CD4-positive, alpha-beta memory T cell (primary cell): Measurements from ENCODE around the gene PARD3B. TPM values are rescaled to one million over a fixed set of nuclear protein-coding genes. Genes with fewer than 3 reads are reported as not detected.

Experiments
- CTCF ChIA-PET: fragments of 350-600 bp; sonication (Branson Sonifier 250); formaldehyde crosslinking; loops from one replicate; lab custom pipeline; 2021; ENCODE audit warnings: inconsistent platforms; ENCODE audit not compliant: partially characterized antibody; lab: Charles Lee
- POLR2A ChIA-PET: fragments of 350-600 bp; sonication (Branson Sonifier 250); formaldehyde crosslinking; loops from one replicate; lab custom pipeline; 2021; ENCODE audit not compliant: partially characterized antibody; lab: Charles Lee
- DNase-seq, 5 donors: peaks; one replicate each; pipeline versions ENCODE4 v3.0.0 to v3.0.0-alpha.2; 2020 to 2022; ENCODE audit warnings: mixed read lengths in 1 of 5
- H3K27ac ChIP-seq: one replicate; pipeline ENCODE4 v1.7.0; 2013; ENCODE audit warnings: low read depth, low read length
- H3K27me3 ChIP-seq: 2 replicates; pipeline ENCODE4 v1.7.0; 2013; ENCODE audit warnings: mild to moderate bottlenecking, low read length, moderate library complexity; ENCODE audit not compliant: insufficient read depth
- H3K36me3 ChIP-seq: 2 replicates; pipeline ENCODE4 v1.7.0; 2013; ENCODE audit warnings: mild to moderate bottlenecking, low read length, moderate library complexity; ENCODE audit not compliant: insufficient read depth
- H3K4me1 ChIP-seq: 2 replicates; pipeline ENCODE4 v1.7.0; 2013; ENCODE audit warnings: mild to moderate bottlenecking, low read length, moderate library complexity; ENCODE audit not compliant: insufficient read depth
- H3K4me3 ChIP-seq, 2 donors: one replicate each; pipeline ENCODE4 v1.7.0; 2013; ENCODE audit warnings: low read length in 2 of 2, mild to moderate bottlenecking in 1 of 2
- H3K9me3 ChIP-seq, 2 donors: one replicate each; pipeline ENCODE4 v1.7.0; 2013; ENCODE audit warnings: low read length in 2 of 2, control low read depth in 1 of 2; ENCODE audit not compliant: control insufficient read depth in 1 of 2
- H3K27ac Mint-ChIP-seq, 7 donors: one replicate each; pipeline ENCODE4 v1.8.0; 2020 to 2021; ENCODE audit warnings: mixed read lengths in 7 of 7, mild to moderate bottlenecking in 6 of 7, inconsistent platforms in 3 of 7, moderate library complexity in 3 of 7
- H3K27me3 Mint-ChIP-seq, 2 donors: one replicate each; pipeline ENCODE4 v1.8.0; 2020 to 2021; ENCODE audit warnings: mixed read lengths in 2 of 2
- H3K36me3 Mint-ChIP-seq, 2 donors: one replicate each; pipeline ENCODE4 v1.8.0; 2020 to 2021; ENCODE audit warnings: mixed read lengths in 2 of 2, inconsistent platforms in 1 of 2, mild to moderate bottlenecking in 1 of 2
- H3K4me1 Mint-ChIP-seq, 4 donors: one replicate each; pipeline ENCODE4 v1.8.0; 2020 to 2021; ENCODE audit warnings: mixed read lengths in 4 of 4, mild to moderate bottlenecking in 1 of 4
- H3K4me3 Mint-ChIP-seq, 8 donors: one replicate each; pipeline ENCODE4 v1.8.0; 2020 to 2021; ENCODE audit warnings: mixed read lengths in 8 of 8, mild to moderate bottlenecking in 7 of 8, moderate library complexity in 6 of 8, inconsistent platforms in 3 of 8
- H3K9me3 Mint-ChIP-seq, 8 donors: one replicate each; pipeline ENCODE4 v1.8.0; 2020 to 2021; ENCODE audit warnings: mixed read lengths in 8 of 8, mild to moderate bottlenecking in 5 of 8, inconsistent platforms in 3 of 8, moderate library complexity in 1 of 8
- intact Hi-C: fragments of 100-400 bp; cut with micrococcal nuclease; formaldehyde crosslinking; loops from one replicate; pipeline ENCODE4 v1.15.1; 2023
- polyA plus RNA-seq, 2 donors: library from polyadenylated mRNA; unstranded; fragments of 300-500 nt; fragmentation: Illumina TruSeq; gene quantifications; one replicate each; pipeline ENCODE4 v1.2.3, GENCODE V29; 2021
- total RNA-seq, 2 experiments: library from RNA; stranded (reverse); gene quantifications; one replicate each; pipeline ENCODE4 v1.2.3, GENCODE V29; 2021

The PARD3B gene
- total and polyA plus RNA-seq, 4 experiments from 2014 or later: 0.44 to 1.3 (median 1.2) TPM; not detected in 1

- H3K27me3 Mint-ChIP-seq: no peaks in the 10 kb centered on the region
- Histone ChIP-seq H3K27me3 (no peaks in the 10 kb centered on the region), H3K27ac (no peak overlapping the region), H3K9me3 (no peaks in the 10 kb centered on the region), H3K36me3 (no peaks in the 10 kb centered on the region), H3K4me1 (no peaks in the 10 kb centered on the region), H3K4me3 (no peak overlapping the region)
- DNase-seq: no peak
- no peak overlapping the region for H3K27ac Mint-ChIP-seq
- POLR2A ChIA-PET: no interaction called here
- H3K4me1 Mint-ChIP-seq: peaks cover 0 to 3% (median 2%) of the 10 kb centered on the region in 4 donors
- peaks cover 0 to 2% (median 0%) of the 10 kb centered on the region in 8 donors for H3K9me3 Mint-ChIP-seq
- CTCF ChIA-PET: no interaction called here
- H3K4me3 Mint-ChIP-seq: no peak overlapping the region
- intact Hi-C loops: no loop called here
- H3K36me3 Mint-ChIP-seq: peaks cover 0 to 3% of the 10 kb centered on the region in 2 donors
Measured at GRCh38 chr2:205069928-205070327, 524.7 kb downstream of the PARD3B start.

GRCh38 chr2:205070889-205071288, 525.6 kb downstream of the PARD3B start:
- ChIA-PET CTCF (interaction anchor here (1.2 kb wide), 1 partner anchor 10 kb away, joined by 3 read pairs; no protein-coding TSS in a partner anchor), POLR2A (no interaction called here)

GRCh38 chr2:205073433-205074020, 528.3 kb downstream of the PARD3B start:
- Mint-ChIP-seq H3K36me3 (peaks cover 0 to 3% of the 10 kb centered on the region in 2 donors), H3K4me1 (peaks cover 19 to 28% (median 26%) of the 10 kb centered on the region in 4 donors), H3K27ac (no peak overlapping the region), H3K9me3 (peaks cover 0 to 2% (median 0%) of the 10 kb centered on the region in 8 donors), H3K27me3 (no peaks in the 10 kb centered on the region), H3K4me3 (no peak overlapping the region)
- ChIA-PET POLR2A (interaction anchor here (1.0 kb wide), 1 partner anchor 31 kb away, joined by 3 read pairs; no protein-coding TSS in a partner anchor), CTCF (no interaction called here)
- no peak for DNase-seq
- H3K36me3 ChIP-seq: no peaks in the 10 kb centered on the region
- H3K9me3 ChIP-seq: no peaks in the 10 kb centered on the region
- H3K27ac ChIP-seq: no peak overlapping the region
- peaks cover 27% of the 10 kb centered on the region for H3K4me1 ChIP-seq
- no peaks in the 10 kb centered on the region for H3K27me3 ChIP-seq
- intact Hi-C loops: no loop called here
- H3K4me3 ChIP-seq: no peak overlapping the region

More at GRCh38 chr2:205070889-205071288, 525.6 kb downstream of the PARD3B start:
- H3K4me1 Mint-ChIP-seq: peaks cover 2 to 5% (median 2%) of the 10 kb centered on the region in 4 donors
- no peak overlapping the region for H3K4me3 Mint-ChIP-seq
- DNase-seq: no peak
- H3K27me3 Mint-ChIP-seq: no peaks in the 10 kb centered on the region
- intact Hi-C loops: no loop called here
- H3K9me3 Mint-ChIP-seq: peaks cover 0 to 2% (median 0%) of the 10 kb centered on the region in 8 donors
- Histone ChIP-seq H3K9me3 (no peaks in the 10 kb centered on the region), H3K4me3 (no peak overlapping the region), H3K4me1 (peaks cover under 1% of the 10 kb centered on the region), H3K27me3 (no peaks in the 10 kb centered on the region), H3K27ac (no peak overlapping the region), H3K36me3 (no peaks in the 10 kb centered on the region)
- H3K27ac Mint-ChIP-seq: no peak overlapping the region
- peaks cover 0 to 3% of the 10 kb centered on the region in 2 donors for H3K36me3 Mint-ChIP-seq

- CTCF ChIA-PET: no interaction called here
- Mint-ChIP-seq H3K9me3 (peaks cover 0 to 2% (median 0%) of the 10 kb centered on the region in 8 donors), H3K4me3 (peak overlapping the region; percentile 13 to 71 (median 67)), H3K27ac (peak overlapping the region; percentile 65 to 93 (median 83)), H3K4me1 (peaks cover 31 to 41% (median 35%) of the 10 kb centered on the region in 4 donors), H3K27me3 (no peaks in the 10 kb centered on the region), H3K36me3 (peaks cover 0 to 3% of the 10 kb centered on the region in 2 donors)
- POLR2A ChIA-PET: interaction anchor here (1.0 to 1.2 kb wide), 2 partner anchors 10 to 127 kb away, joined by 3 read pairs; no protein-coding TSS in a partner anchor
- Histone ChIP-seq H3K4me1 (peaks cover 47% of the 10 kb centered on the region), H3K27ac (no peak overlapping the region), H3K27me3 (no peaks in the 10 kb centered on the region), H3K4me3 (peak overlapping the region in 1 of 2 donors; percentile 7), H3K9me3 (no peaks in the 10 kb centered on the region), H3K36me3 (no peaks in the 10 kb centered on the region)
- intact Hi-C loops: loop anchor here (5.0 kb wide), 1 partner anchor 109 kb away; no protein-coding TSS in a partner anchor
- no peak for DNase-seq
Measured at GRCh38 chr2:205076405-205076804, 531.1 kb downstream of the PARD3B start.

GRCh38 chr2:205077159-205077558, 531.9 kb downstream of the PARD3B start:
- no peaks in the 10 kb centered on the region for H3K36me3 ChIP-seq
- intact Hi-C loops: loop anchor here (5.0 kb wide), 1 partner anchor 110 kb away; no protein-coding TSS in a partner anchor
- Mint-ChIP-seq H3K27me3 (no peaks in the 10 kb centered on the region), H3K27ac (peak overlapping the region; percentile 65 to 92 (median 81)), H3K4me1 (peaks cover 31 to 41% (median 35%) of the 10 kb centered on the region in 4 donors), H3K4me3 (peak overlapping the region; percentile 51 to 73 (median 68)), H3K9me3 (peaks cover 0 to 2% (median 0%) of the 10 kb centered on the region in 8 donors), H3K36me3 (peaks cover 0 to 3% of the 10 kb centered on the region in 2 donors)
- POLR2A ChIA-PET: no interaction called here
- peaks cover 47% of the 10 kb centered on the region for H3K4me1 ChIP-seq
- CTCF ChIA-PET: interaction anchor here (1.0 kb wide), 1 partner anchor 9 kb away, joined by 3 read pairs; no protein-coding TSS in a partner anchor
- DNase-seq: peak in 4 of 5 donors; percentile 36 to 60 (median 51)
- H3K27me3 ChIP-seq: no peaks in the 10 kb centered on the region
- H3K9me3 ChIP-seq: no peaks in the 10 kb centered on the region
- peak overlapping the region in 1 of 2 donors; percentile 5 for H3K4me3 ChIP-seq
- peak overlapping the region; percentile 38 for H3K27ac ChIP-seq

GRCh38 chr2:205078762-205079161, 533.5 kb downstream of the PARD3B start:
- Mint-ChIP-seq H3K27ac (peak overlapping the region; percentile 24 to 92 (median 75)), H3K4me1 (peaks cover 31 to 41% (median 35%) of the 10 kb centered on the region in 4 donors), H3K27me3 (no peaks in the 10 kb centered on the region), H3K9me3 (peaks cover 0 to 2% (median 0%) of the 10 kb centered on the region in 8 donors), H3K36me3 (peaks cover 0 to 3% of the 10 kb centered on the region in 2 donors), H3K4me3 (peak overlapping the region in 3 of 8 donors; percentile 7 to 69 (median 20))
- no peaks in the 10 kb centered on the region for H3K36me3 ChIP-seq
- ChIA-PET CTCF (no interaction called here), POLR2A (interaction anchor here (1.4 kb wide), 1 partner anchor 112 kb away, joined by 3 read pairs; no protein-coding TSS in a partner anchor)
- H3K4me3 ChIP-seq: no peak overlapping the region
- peak overlapping the region; percentile 38 for H3K27ac ChIP-seq
- H3K27me3 ChIP-seq: no peaks in the 10 kb centered on the region
- intact Hi-C loops: loop anchor here (5.0 kb wide), 1 partner anchor 111 kb away; no protein-coding TSS in a partner anchor
- DNase-seq: no peak
- no peaks in the 10 kb centered on the region for H3K9me3 ChIP-seq
- H3K4me1 ChIP-seq: peaks cover 47% of the 10 kb centered on the region

- peaks cover 0 to 2% (median 0%) of the 10 kb centered on the region in 8 donors for H3K9me3 Mint-ChIP-seq
- H3K4me1 Mint-ChIP-seq: peaks cover 31 to 41% (median 35%) of the 10 kb centered on the region in 4 donors
- peak overlapping the region in 2 of 8 donors; percentile 20 to 26 for H3K4me3 Mint-ChIP-seq
- POLR2A ChIA-PET: no interaction called here
- H3K27me3 ChIP-seq: no peaks in the 10 kb centered on the region
- no peaks in the 10 kb centered on the region for H3K27me3 Mint-ChIP-seq
- H3K27ac ChIP-seq: no peak overlapping the region
- H3K27ac Mint-ChIP-seq: peak overlapping the region; percentile 36 to 92 (median 78)
- H3K36me3 Mint-ChIP-seq: peaks cover 0 to 3% of the 10 kb centered on the region in 2 donors
- no peak for DNase-seq
- no peak overlapping the region for H3K4me3 ChIP-seq
- intact Hi-C loops: loop anchor here (5.0 kb wide), 1 partner anchor 112 kb away; no protein-coding TSS in a partner anchor
- H3K9me3 ChIP-seq: no peaks in the 10 kb centered on the region
- CTCF ChIA-PET: no interaction called here
- peaks cover 47% of the 10 kb centered on the region for H3K4me1 ChIP-seq
- no peaks in the 10 kb centered on the region for H3K36me3 ChIP-seq
Measured at GRCh38 chr2:205079173-205079572, 533.9 kb downstream of the PARD3B start.
